Vagina (tissue), 2 donors: ENCODE results near the gene STAT5B. TPM values are rescaled to one million over a fixed set of nuclear protein-coding genes. Genes with fewer than 3 reads are reported as not detected.
"Not testable (repeated sequence)": the region's sequence is repeated elsewhere in the genome, so short reads cannot be mapped to it uniquely, and the experiment has no call there.

Experiments used
- DNase-seq, 2 donors: peaks; one replicate each; pipeline ENCODE4 v3.0.0-alpha.2; 2017; ENCODE audit errors: extremely low spot score in 2 of 2
- H3K27ac ChIP-seq: fragments of 200-600 bp; sonication (generic); one replicate; pipeline ENCODE4 v1.5.1; 2019
- H3K27me3 ChIP-seq: fragments of 200-600 bp; sonication (generic); one replicate; pipeline ENCODE4 v1.5.1; 2019
- H3K36me3 ChIP-seq, 2 donors: fragments of 200-600 bp; sonication (generic); one replicate each; pipeline ENCODE4 v1.5.1; 2017 to 2019
- H3K4me1 ChIP-seq: fragments of 200-600 bp; sonication (generic); one replicate; pipeline ENCODE4 v1.5.1; 2019
- H3K4me3 ChIP-seq, 2 donors: fragments of 200-600 bp; sonication (generic); 1 replicate in 1 of 2; 2 replicates in 1 of 2; pipeline ENCODE4 v1.5.1; 2016 to 2019
- H3K9me3 ChIP-seq: fragments of 200-600 bp; sonication (generic); one replicate; pipeline ENCODE4 v1.5.1; 2019
- POLR2A ChIP-seq, 2 donors: fragments of 450-650 bp; IDR thresholded peaks; one replicate each; pipeline ENCODE4 v1.6.1; 2017; ENCODE audit warnings: antibody characterized with exemption in 2 of 2, mild to moderate bottlenecking in 2 of 2, moderate library complexity in 2 of 2
- POLR2AphosphoS5 ChIP-seq, 2 donors: sonication (generic); formaldehyde crosslinking; IDR thresholded peaks; one replicate each; pipeline ENCODE4 v1.9.0; 2017; ENCODE audit warnings: antibody characterized with exemption in 2 of 2, mild to moderate bottlenecking in 2 of 2, low read depth in 1 of 2; ENCODE audit not compliant: insufficient read depth in 1 of 2
- intact Hi-C: fragments of 100-400 bp; cut with DNase I; formaldehyde crosslinking; loops from one replicate; pipeline ENCODE4 v1.15.1; 2023
- total RNA-seq: library from RNA; depleted of rRNA; stranded (reverse); fragments of >200 nt; gene quantifications from one replicate; pipeline ENCODE4 v1.2.3, GENCODE V29; 2016
- TF ChIP-seq, protein P1 (sequence below), 3 experiments: fragments of 450-650 bp in 2 of 3; fragments of 200-600 bp in 1 of 3; sonication (generic) in 1 of 3; IDR thresholded peaks; one replicate each; pipeline ENCODE4 v1.5.1; 2017 to 2019; ENCODE audit warnings: antibody characterized with exemption in 3 of 3, mild to moderate bottlenecking in 2 of 3, moderate library complexity in 2 of 3

STAT5B gene
- total RNA-seq, 1 donor from 2014 or later = 74.6 TPM

DNA sequence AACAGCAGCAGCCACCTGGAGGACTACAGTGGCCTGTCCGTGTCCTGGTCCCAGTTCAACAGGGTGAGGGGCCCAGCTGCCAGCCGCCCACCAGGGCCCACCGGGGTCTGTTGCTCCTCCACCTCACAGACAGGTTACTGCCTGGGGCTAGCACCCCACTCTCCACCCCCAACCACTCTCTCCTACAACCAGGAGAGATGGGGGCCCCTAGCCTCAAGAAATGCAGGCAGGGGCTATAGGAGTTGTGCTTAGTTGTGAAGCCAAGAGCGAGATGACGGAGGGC, 30.1 kb upstream of the STAT5B start:
- no peak for DNase-seq
- Histone ChIP-seq H3K4me3 (no peak overlapping the region), H3K27ac (no peak overlapping the region), H3K4me1 (peaks cover 22% of the 10 kb centered on the region), H3K9me3 (no peaks in the 10 kb centered on the region), H3K36me3 (peaks cover 0 to 57% of the 10 kb centered on the region in 2 donors), H3K27me3 (no peaks in the 10 kb centered on the region)
- intact Hi-C loops = no loop called here
- TF ChIP-seq POLR2AphosphoS5 (IDR thresholded peaks at IDR 0.05; ENCODE audit: insufficient read depth in 1 of 2, low read depth in 1 of 2) (no peak), POLR2A (IDR thresholded peaks at IDR 0.05) (no peak)
- TF ChIP-seq, protein P1, sequence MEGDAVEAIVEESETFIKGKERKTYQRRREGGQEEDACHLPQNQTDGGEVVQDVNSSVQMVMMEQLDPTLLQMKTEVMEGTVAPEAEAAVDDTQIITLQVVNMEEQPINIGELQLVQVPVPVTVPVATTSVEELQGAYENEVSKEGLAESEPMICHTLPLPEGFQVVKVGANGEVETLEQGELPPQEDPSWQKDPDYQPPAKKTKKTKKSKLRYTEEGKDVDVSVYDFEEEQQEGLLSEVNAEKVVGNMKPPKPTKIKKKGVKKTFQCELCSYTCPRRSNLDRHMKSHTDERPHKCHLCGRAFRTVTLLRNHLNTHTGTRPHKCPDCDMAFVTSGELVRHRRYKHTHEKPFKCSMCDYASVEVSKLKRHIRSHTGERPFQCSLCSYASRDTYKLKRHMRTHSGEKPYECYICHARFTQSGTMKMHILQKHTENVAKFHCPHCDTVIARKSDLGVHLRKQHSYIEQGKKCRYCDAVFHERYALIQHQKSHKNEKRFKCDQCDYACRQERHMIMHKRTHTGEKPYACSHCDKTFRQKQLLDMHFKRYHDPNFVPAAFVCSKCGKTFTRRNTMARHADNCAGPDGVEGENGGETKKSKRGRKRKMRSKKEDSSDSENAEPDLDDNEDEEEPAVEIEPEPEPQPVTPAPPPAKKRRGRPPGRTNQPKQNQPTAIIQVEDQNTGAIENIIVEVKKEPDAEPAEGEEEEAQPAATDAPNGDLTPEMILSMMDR (IDR thresholded peaks at IDR 0.05) = no peak

DNA sequence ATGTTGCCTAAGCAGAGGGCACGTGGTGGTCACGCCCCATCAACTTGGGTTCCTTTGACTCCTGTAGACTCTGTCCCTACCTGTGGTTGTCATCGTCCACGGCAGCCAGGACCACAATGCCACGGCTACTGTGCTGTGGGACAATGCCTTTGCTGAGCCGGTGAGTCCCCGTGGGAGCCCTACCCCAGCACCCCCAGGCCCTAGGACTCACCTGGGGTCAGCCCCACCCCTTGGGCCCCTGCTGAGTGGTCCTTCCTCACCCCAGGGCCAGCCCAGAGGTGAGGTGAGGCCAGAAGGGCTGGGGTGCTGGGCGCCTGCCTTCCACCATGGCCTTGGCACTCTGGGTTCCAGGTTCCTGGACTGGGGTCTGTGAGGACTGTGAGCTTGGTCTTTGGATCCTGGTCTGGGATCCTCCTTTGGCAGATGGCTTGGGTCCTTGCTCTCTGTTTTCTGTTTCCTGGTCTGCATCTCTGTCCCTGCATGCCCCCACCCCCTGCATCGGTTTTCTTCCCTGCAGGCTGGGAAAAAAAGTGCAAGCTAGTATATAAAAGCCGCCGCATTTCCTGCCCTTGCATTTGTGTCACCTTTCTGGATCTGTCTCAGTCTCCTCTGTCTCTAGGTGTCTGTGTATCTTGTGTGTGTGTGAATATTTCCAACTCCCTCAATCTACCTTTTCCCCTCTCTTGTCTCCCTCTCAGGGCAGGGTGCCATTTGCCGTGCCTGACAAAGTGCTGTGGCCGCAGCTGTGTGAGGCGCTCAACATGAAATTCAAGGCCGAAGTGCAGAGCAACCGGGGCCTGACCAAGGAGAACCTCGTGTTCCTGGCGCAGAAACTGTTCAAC, 29.6 kb upstream of the STAT5B start:
- DNase-seq = no peak
- H3K9me3 ChIP-seq = no peaks in the 10 kb centered on the region
- no peak overlapping the region for H3K27ac ChIP-seq
- peaks cover 16% of the 10 kb centered on the region for H3K4me1 ChIP-seq
- TF ChIP-seq, protein P1 (IDR thresholded peaks at IDR 0.05) = no peak
- TF ChIP-seq POLR2A (IDR thresholded peaks at IDR 0.05) (no peak), POLR2AphosphoS5 (IDR thresholded peaks at IDR 0.05; ENCODE audit: insufficient read depth in 1 of 2, low read depth in 1 of 2) (no peak)
- H3K27me3 ChIP-seq = no peaks in the 10 kb centered on the region
- peaks cover 0 to 63% of the 10 kb centered on the region in 2 donors for H3K36me3 ChIP-seq
- intact Hi-C loops = no loop called here
- no peak overlapping the region for H3K4me3 ChIP-seq

DNA sequence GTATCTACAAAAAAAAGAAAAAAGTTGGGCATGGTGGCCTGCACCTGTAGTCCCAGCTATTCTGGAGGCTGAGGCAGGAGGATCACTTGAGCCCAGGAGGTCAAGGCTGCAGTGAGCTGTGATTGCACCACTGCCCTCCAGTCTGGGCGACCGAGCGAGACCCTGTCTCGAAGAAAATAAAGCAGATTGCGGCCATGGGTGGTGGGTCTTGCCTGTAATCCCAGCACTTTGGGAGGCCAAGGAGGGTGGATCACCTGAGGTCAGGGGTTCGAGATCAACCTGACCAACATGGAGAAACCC, 28.8 kb upstream of the STAT5B start:
- H3K9me3 ChIP-seq, H3K27ac ChIP-seq, H3K4me3 ChIP-seq, H3K4me1 ChIP-seq, intact Hi-C loops, H3K27me3 ChIP-seq, DNase-seq: not testable (repeated sequence)
- H3K36me3 ChIP-seq = peaks cover 0 to 65% of the 10 kb centered on the region in 2 donors

DNA sequence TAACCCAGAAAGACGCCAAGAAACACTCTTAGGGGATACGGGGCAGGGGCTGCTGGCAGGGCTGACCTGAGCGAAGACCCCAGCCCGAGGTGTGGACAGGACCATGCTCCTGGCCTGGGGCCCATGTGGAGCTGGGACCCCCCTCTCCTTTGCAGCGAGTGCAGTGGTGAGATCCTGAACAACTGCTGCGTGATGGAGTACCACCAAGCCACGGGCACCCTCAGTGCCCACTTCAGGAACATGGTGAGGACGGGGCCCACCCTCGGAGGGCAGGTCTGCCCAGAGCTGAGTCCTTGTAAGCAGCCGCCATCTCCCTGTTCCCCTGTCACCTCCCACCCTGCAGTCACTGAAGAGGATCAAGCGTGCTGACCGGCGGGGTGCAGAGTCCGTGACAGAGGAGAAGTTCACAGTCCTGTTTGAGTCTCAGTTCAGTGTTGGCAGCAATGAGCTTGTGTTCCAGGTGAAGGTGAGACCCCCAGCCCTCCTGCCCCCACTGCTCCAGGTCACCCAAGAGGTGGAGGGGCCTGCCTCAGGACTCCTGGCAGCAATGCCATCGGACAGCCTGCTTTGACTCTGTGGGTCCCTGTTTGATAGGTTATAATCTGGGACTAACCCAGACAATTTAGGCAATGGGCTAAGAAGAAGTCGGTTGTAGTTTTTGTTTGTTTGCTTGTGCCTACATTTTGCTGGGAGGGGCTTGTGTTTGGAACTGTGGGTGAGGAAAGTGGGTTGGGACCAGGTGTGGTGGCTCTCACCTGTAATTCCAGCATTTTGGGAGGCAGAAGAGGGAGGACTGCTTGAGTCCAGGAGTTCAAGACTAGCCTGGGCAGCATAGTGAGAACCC, 28.2 kb upstream of the STAT5B start:
- Histone ChIP-seq H3K9me3 (no peaks in the 10 kb centered on the region), H3K4me3 (no peak overlapping the region), H3K27me3 (no peaks in the 10 kb centered on the region), H3K4me1 (peaks cover 4% of the 10 kb centered on the region), H3K36me3 (peaks cover 0 to 65% of the 10 kb centered on the region in 2 donors), H3K27ac (no peak overlapping the region)
- TF ChIP-seq POLR2A (IDR thresholded peaks at IDR 0.05) = no peak
- no peak for TF ChIP-seq POLR2AphosphoS5 (IDR thresholded peaks at IDR 0.05; ENCODE audit: insufficient read depth in 1 of 2, low read depth in 1 of 2)
- TF ChIP-seq, protein P1 (IDR thresholded peaks at IDR 0.05) = no peak
- DNase-seq = no peak
- intact Hi-C loops = no loop called here

DNA sequence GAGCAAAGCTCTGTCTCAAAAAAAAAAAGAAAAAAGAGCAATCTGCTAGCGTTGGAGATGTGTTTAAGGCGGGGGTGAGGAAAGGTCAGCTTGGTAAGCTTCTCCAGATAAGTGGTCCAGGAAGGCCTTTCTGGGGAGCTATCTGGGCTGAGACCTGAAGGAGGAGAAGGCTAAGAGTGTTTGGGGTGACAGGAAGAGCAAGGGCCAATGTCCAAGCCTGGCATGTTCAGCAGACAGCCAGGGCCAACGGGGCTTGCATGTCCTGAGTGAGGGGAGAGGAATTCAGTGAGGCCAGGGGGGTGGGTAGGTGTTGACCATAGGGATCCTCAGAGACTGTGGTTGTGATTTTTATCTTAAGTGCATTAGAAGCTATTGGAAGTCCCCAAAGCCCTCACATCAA, 27.5 kb upstream of the STAT5B start:
- Histone ChIP-seq H3K36me3 (peaks cover 0 to 63% of the 10 kb centered on the region in 2 donors), H3K4me1 (no peaks in the 10 kb centered on the region), H3K4me3 (no peak overlapping the region), H3K27me3 (no peaks in the 10 kb centered on the region), H3K9me3 (no peaks in the 10 kb centered on the region), H3K27ac (no peak overlapping the region)
- TF ChIP-seq POLR2A (IDR thresholded peaks at IDR 0.05) (no peak), POLR2AphosphoS5 (IDR thresholded peaks at IDR 0.05; ENCODE audit: insufficient read depth in 1 of 2, low read depth in 1 of 2) (no peak)
- TF ChIP-seq, protein P1 (IDR thresholded peaks at IDR 0.05) = no peak
- intact Hi-C loops = no loop called here
- no peak for DNase-seq
